A673 (cell line): ENCODE results near the gene SPRED2. TPM values are rescaled to one million over a fixed set of nuclear protein-coding genes. Genes with fewer than 3 reads are reported as not detected.
A peak's percentile ranks its signal among the peaks of the same experiment; 100 is the strongest.

Experiments
- BruUV-seq: library from RNA; stranded (reverse); fragments of 400-500 nt; replicated peaks from 2 replicates; lab custom pipeline; 2021; lab: Mats Ljungman, UMichigan
- CTCF ChIA-PET: fragments of 300-600 bp; sonication (Branson Sonifier 250); formaldehyde crosslinking; loops from one replicate; lab custom pipeline; 2022; ENCODE audit warnings: antibody characterized with exemption; lab: Charles Lee
- POLR2A ChIA-PET: fragments of 300-600 bp; sonication (Branson Sonifier 250); formaldehyde crosslinking; loops from one replicate; lab custom pipeline; 2022; ENCODE audit warnings: antibody characterized with exemption; ENCODE audit not compliant: low non-redundant PET; lab: Charles Lee
- DNase-seq: peaks from one replicate; pipeline ENCODE4 v3.0.0-alpha.2; 2015; ENCODE audit warnings: low spot score
- H3K27ac ChIP-seq: fragments of 200-600 bp; sonication (generic); 2 replicates; pipeline ENCODE4 v1.5.1; 2016; ENCODE audit warnings: mixed run types, low read depth, mild to moderate bottlenecking, mixed read lengths, antibody characterized with exemption, low read length; ENCODE audit not compliant: poor library complexity, severe bottlenecking
- H3K27me3 ChIP-seq: fragments of 200-600 bp; sonication (generic); replicated peaks from 2 replicates; pipeline ENCODE4 v1.6.1; 2017; ENCODE audit warnings: mixed run types, low read depth, mild to moderate bottlenecking, mixed read lengths, antibody characterized with exemption, low read length; ENCODE audit not compliant: insufficient read depth, poor library complexity
- H3K36me3 ChIP-seq: fragments of 200-600 bp; sonication (generic); 2 replicates; pipeline ENCODE4 v1.6.1; 2016; ENCODE audit warnings: mixed run types, mild to moderate bottlenecking, mixed read lengths, antibody characterized with exemption, low read length; ENCODE audit not compliant: insufficient read depth, poor library complexity, severe bottlenecking
- H3K4me1 ChIP-seq: fragments of 200-600 bp; sonication (generic); 2 replicates; pipeline ENCODE4 v1.6.1; 2017; ENCODE audit warnings: mixed run types, mild to moderate bottlenecking, mixed read lengths, antibody characterized with exemption, low read length; ENCODE audit not compliant: insufficient read depth, poor library complexity, severe bottlenecking
- H3K4me3 ChIP-seq: fragments of 200-600 bp; sonication (generic); 2 replicates; pipeline ENCODE4 v1.5.1; 2016; ENCODE audit warnings: low read depth, mixed run types, mild to moderate bottlenecking, mixed read lengths, low read length; ENCODE audit not compliant: poor library complexity, severe bottlenecking
- H3K9me3 ChIP-seq: fragments of 200-600 bp; sonication (generic); 2 replicates; pipeline ENCODE4 v1.6.1; 2016; ENCODE audit warnings: mixed run types, low read depth, mild to moderate bottlenecking, mixed read lengths, antibody characterized with exemption, low read length; ENCODE audit not compliant: poor library complexity, severe bottlenecking
- EZH2 ChIP-seq: fragments of 200-600 bp; sonication (generic); IDR thresholded peaks from 2 replicates; pipeline ENCODE4 v1.6.1; 2017; ENCODE audit warnings: borderline replicate concordance, low read depth, mild to moderate bottlenecking, mixed read lengths, antibody characterized with exemption, low read length; ENCODE audit not compliant: poor library complexity, severe bottlenecking
- intact Hi-C: fragments of 100-400 bp; cut with micrococcal nuclease; formaldehyde crosslinking; loops from one replicate; pipeline ENCODE4 v1.10.0; 2022; ENCODE audit not compliant: unreplicated experiment
- total RNA-seq: library from RNA; stranded (reverse); gene quantifications from 2 replicates; pipeline ENCODE4 v1.2.3, GENCODE V29; 2021
- TF ChIP-seq, protein P1 (sequence below): fragments of 300-800, 200-600 bp; sonication (generic); conservative IDR thresholded peaks from 2 replicates; pipeline ENCODE4 v1.5.1; 2017; ENCODE audit warnings: low read depth, mild to moderate bottlenecking, antibody characterized with exemption, low read length, moderate library complexity, mixed read lengths

SPRED2 gene
- total RNA-seq, 1 experiment from 2014 or later = 79.4 TPM

GRCh38 chr2:65361623-65362022 is 70.8 kb downstream of the SPRED2 start:
- peak overlapping the region; percentile 39 for H3K27ac ChIP-seq
- H3K9me3 ChIP-seq = no peaks in the 10 kb centered on the region
- BruUV-seq = no TSS peak
- DNase-seq = peak; percentile 62
- no peaks in the 10 kb centered on the region for H3K36me3 ChIP-seq
- intact Hi-C loops = no loop called here
- no peaks in the 10 kb centered on the region for H3K27me3 ChIP-seq
- no peak for TF ChIP-seq EZH2
- TF ChIP-seq, protein P1, sequence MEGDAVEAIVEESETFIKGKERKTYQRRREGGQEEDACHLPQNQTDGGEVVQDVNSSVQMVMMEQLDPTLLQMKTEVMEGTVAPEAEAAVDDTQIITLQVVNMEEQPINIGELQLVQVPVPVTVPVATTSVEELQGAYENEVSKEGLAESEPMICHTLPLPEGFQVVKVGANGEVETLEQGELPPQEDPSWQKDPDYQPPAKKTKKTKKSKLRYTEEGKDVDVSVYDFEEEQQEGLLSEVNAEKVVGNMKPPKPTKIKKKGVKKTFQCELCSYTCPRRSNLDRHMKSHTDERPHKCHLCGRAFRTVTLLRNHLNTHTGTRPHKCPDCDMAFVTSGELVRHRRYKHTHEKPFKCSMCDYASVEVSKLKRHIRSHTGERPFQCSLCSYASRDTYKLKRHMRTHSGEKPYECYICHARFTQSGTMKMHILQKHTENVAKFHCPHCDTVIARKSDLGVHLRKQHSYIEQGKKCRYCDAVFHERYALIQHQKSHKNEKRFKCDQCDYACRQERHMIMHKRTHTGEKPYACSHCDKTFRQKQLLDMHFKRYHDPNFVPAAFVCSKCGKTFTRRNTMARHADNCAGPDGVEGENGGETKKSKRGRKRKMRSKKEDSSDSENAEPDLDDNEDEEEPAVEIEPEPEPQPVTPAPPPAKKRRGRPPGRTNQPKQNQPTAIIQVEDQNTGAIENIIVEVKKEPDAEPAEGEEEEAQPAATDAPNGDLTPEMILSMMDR = no peak
- no peak overlapping the region for H3K4me3 ChIP-seq
- POLR2A ChIA-PET = no interaction called here
- CTCF ChIA-PET = no interaction called here
- peaks cover 55% of the 10 kb centered on the region for H3K4me1 ChIP-seq

DNA sequence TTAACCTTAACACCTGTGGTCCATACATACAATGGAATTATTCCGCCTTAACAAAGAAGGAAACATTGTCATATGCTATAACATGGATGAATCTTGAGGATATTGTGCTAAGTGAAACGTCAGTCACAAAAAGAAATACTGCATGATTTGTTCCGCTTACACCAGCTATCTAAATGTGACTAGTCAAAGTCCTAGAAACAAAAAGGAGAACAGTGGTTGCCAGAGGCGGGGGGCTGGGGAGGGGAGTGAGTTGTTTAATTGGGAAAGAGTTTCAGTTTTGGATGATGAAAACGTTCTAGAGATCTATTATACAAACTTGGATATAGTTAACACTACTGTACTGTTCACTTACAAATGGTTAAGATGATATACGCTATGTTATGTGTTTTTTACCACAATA is 72.0 kb downstream of the SPRED2 start:
- intact Hi-C loops = no loop called here
- ChIA-PET CTCF (interaction anchor here (0.6 kb wide), 1 partner anchor 1864 kb away, joined by 9 read pairs; no protein-coding TSS in a partner anchor), POLR2A (no interaction called here)
- no TSS peak for BruUV-seq
- Histone ChIP-seq H3K27ac (no peak overlapping the region), H3K27me3 (no peaks in the 10 kb centered on the region), H3K4me3 (no peak overlapping the region), H3K36me3 (no peaks in the 10 kb centered on the region), H3K9me3 (no peaks in the 10 kb centered on the region), H3K4me1 (peaks cover 50% of the 10 kb centered on the region)
- TF ChIP-seq, protein P1 = no peak
- no peak for TF ChIP-seq EZH2
- no peak for DNase-seq

- ChIA-PET POLR2A (interaction anchor here (0.6 kb wide), 1 partner anchor 139 kb away, joined by 13 read pairs; no protein-coding TSS in a partner anchor), CTCF (interaction anchor here (0.6 kb wide), 1 partner anchor 123 kb away, joined by 5 read pairs; no protein-coding TSS in a partner anchor)
- no peak for TF ChIP-seq EZH2
- TF ChIP-seq, protein P1 = no peak
- no peak overlapping the region for H3K27ac ChIP-seq
- DNase-seq = no peak
- H3K4me3 ChIP-seq = no peak overlapping the region
- H3K9me3 ChIP-seq = no peaks in the 10 kb centered on the region
- peaks cover 41% of the 10 kb centered on the region for H3K4me1 ChIP-seq
- no TSS peak for BruUV-seq
- intact Hi-C loops = no loop called here
- H3K36me3 ChIP-seq = no peaks in the 10 kb centered on the region
- no peaks in the 10 kb centered on the region for H3K27me3 ChIP-seq
Observed at GRCh38 chr2:65358678-65359400, 73.6 kb downstream of the SPRED2 start.
